H9 (cell line): ENCODE measurements around the gene PLPPR2. TPM values are rescaled to one million over a fixed set of nuclear protein-coding genes. Genes with fewer than 3 reads are reported as not detected.

ENCODE experiments used
- DNase-seq: peaks from one replicate; pipeline ENCODE4 v3.0.0-alpha.2; 2017
- H2AFZ ChIP-seq: one replicate; pipeline ENCODE4 v1.6.1; 2013; ENCODE audit warnings: mild to moderate bottlenecking, low read length, control low read depth, moderate library complexity
- H2AK5ac ChIP-seq: 2 replicates; pipeline ENCODE4 v1.6.1; 2013; ENCODE audit warnings: low read length, control low read depth, mixed read lengths; ENCODE audit not compliant: insufficient read length
- H2BK120ac ChIP-seq: one replicate; pipeline ENCODE4 v1.6.1; 2013; ENCODE audit warnings: low read depth, mild to moderate bottlenecking, low read length, control low read depth, inconsistent platforms; ENCODE audit not compliant: poor library complexity, severe bottlenecking
- H2BK12ac ChIP-seq: 2 replicates; pipeline ENCODE4 v1.6.1; 2013; ENCODE audit warnings: low read length, control low read depth, mixed read lengths, low read depth; ENCODE audit not compliant: insufficient read length
- H2BK15ac ChIP-seq: 2 replicates; pipeline ENCODE4 v1.6.1; 2013; ENCODE audit warnings: low read depth, low read length, control low read depth
- H2BK20ac ChIP-seq: one replicate; pipeline ENCODE4 v1.6.1; 2013; ENCODE audit warnings: low read depth, mild to moderate bottlenecking, low read length, control low read depth, inconsistent platforms; ENCODE audit not compliant: poor library complexity, severe bottlenecking
- H2BK5ac ChIP-seq: 2 replicates; pipeline ENCODE4 v1.6.1; 2013; ENCODE audit warnings: low read length, control low read depth, mixed read lengths; ENCODE audit not compliant: insufficient read length
- H3K14ac ChIP-seq: 2 replicates; pipeline ENCODE4 v1.6.1; 2013; ENCODE audit warnings: low read length, control low read depth; ENCODE audit not compliant: insufficient read depth
- H3K18ac ChIP-seq: 2 replicates; pipeline ENCODE4 v1.6.1; 2013; ENCODE audit warnings: low read depth, mild to moderate bottlenecking, mixed read lengths, low read length, control low read depth; ENCODE audit not compliant: insufficient read length
- H3K23ac ChIP-seq: 2 replicates; pipeline ENCODE4 v1.6.1; 2013; ENCODE audit warnings: low read length, control low read depth, mixed read lengths, low read depth; ENCODE audit not compliant: insufficient read length
- H3K23me2 ChIP-seq: 2 replicates; pipeline ENCODE4 v1.6.1; 2013; ENCODE audit warnings: low read depth, mild to moderate bottlenecking, mixed read lengths, low read length, control low read depth; ENCODE audit not compliant: insufficient read length, poor library complexity, severe bottlenecking
- H3K27ac ChIP-seq: 2 replicates; pipeline ENCODE4 v1.5.1; 2013; ENCODE audit warnings: low read length, control low read depth, mixed read lengths, low read depth; ENCODE audit not compliant: insufficient read length
- H3K27me3 ChIP-seq: 2 replicates; pipeline ENCODE4 v1.6.1; 2013; ENCODE audit warnings: low read length, control low read depth, inconsistent platforms; ENCODE audit not compliant: insufficient read depth
- H3K4ac ChIP-seq: 2 replicates; pipeline ENCODE4 v1.6.1; 2013; ENCODE audit warnings: low read depth, mild to moderate bottlenecking, control low read depth, inconsistent platforms, low read length, moderate library complexity
- H3K4me1 ChIP-seq: 2 replicates; pipeline ENCODE4 v1.6.1; 2013; ENCODE audit warnings: low read length, control low read depth, inconsistent platforms; ENCODE audit not compliant: insufficient read depth
- H3K4me2 ChIP-seq: 2 replicates; pipeline ENCODE4 v1.6.1; 2013; ENCODE audit warnings: low read length, control low read depth, mixed read lengths; ENCODE audit not compliant: insufficient read length, insufficient read depth
- H3K56ac ChIP-seq: 2 replicates; pipeline ENCODE4 v1.6.1; 2013; ENCODE audit warnings: low read depth, mild to moderate bottlenecking, mixed read lengths, low read length, control low read depth; ENCODE audit not compliant: insufficient read length
- H3K79me1 ChIP-seq: 2 replicates; pipeline ENCODE4 v1.6.1; 2013; ENCODE audit warnings: low read depth, mild to moderate bottlenecking, moderate library complexity, low read length, control low read depth, inconsistent platforms; ENCODE audit not compliant: insufficient read depth, poor library complexity, severe bottlenecking
- H3K79me2 ChIP-seq: 2 replicates; pipeline ENCODE4 v1.6.1; 2013; ENCODE audit warnings: low read length, control low read depth, inconsistent platforms; ENCODE audit not compliant: insufficient read depth
- H3K9ac ChIP-seq: 2 replicates; pipeline ENCODE4 v1.6.1; 2013; ENCODE audit warnings: low read length, control low read depth, mixed read lengths; ENCODE audit not compliant: insufficient read length; ENCODE audit errors: extremely low read depth
- H3K9me3 ChIP-seq: one replicate; pipeline ENCODE4 v1.6.1; 2013; ENCODE audit warnings: low read depth, low read length, inconsistent platforms; ENCODE audit not compliant: control insufficient read depth
- H3T11ph ChIP-seq: one replicate; pipeline ENCODE4 v1.6.1; 2013; ENCODE audit warnings: mild to moderate bottlenecking, low read length, control low read depth, inconsistent platforms
- H4K20me1 ChIP-seq: one replicate; pipeline ENCODE4 v1.6.1; 2013; ENCODE audit not compliant: control insufficient read depth, insufficient read length, insufficient read depth
- H4K5ac ChIP-seq: 2 replicates; pipeline ENCODE4 v1.6.1; 2013; ENCODE audit warnings: low read depth, mild to moderate bottlenecking, mixed read lengths, low read length, control low read depth; ENCODE audit not compliant: insufficient read length
- H4K8ac ChIP-seq: replicated peaks from 2 replicates; pipeline ENCODE4 v1.6.1; 2013; ENCODE audit warnings: low read length, control low read depth, mixed read lengths, low read depth; ENCODE audit not compliant: insufficient read length
- H4K91ac ChIP-seq: 2 replicates; pipeline ENCODE4 v1.6.1; 2013; ENCODE audit warnings: low read depth, mild to moderate bottlenecking, moderate library complexity, mixed read lengths, low read length, control low read depth; ENCODE audit not compliant: insufficient read length
- H3K27ac Mint-ChIP-seq, 3 experiments: 2 replicates in 2 of 3; 3 replicates in 1 of 3; pipeline ENCODE4 v1.8.0; 2020 to 2021; ENCODE audit warnings: mixed read lengths in 3 of 3, mild to moderate bottlenecking in 1 of 3, moderate library complexity in 1 of 3
- H3K27me3 Mint-ChIP-seq: 2 replicates; pipeline ENCODE4 v1.8.0; 2021; ENCODE audit warnings: low read depth, mild to moderate bottlenecking, moderate library complexity, mixed read lengths
- H3K36me3 Mint-ChIP-seq, 3 experiments: 2 replicates in 2 of 3; 3 replicates in 1 of 3; pipeline ENCODE4 v1.8.0; 2020 to 2021; ENCODE audit warnings: low read depth in 3 of 3, mixed read lengths in 3 of 3; ENCODE audit not compliant: insufficient read depth in 1 of 3
- H3K4me1 Mint-ChIP-seq, 2 experiments: 2 replicates each; pipeline ENCODE4 v1.8.0; 2020; ENCODE audit warnings: mixed read lengths in 2 of 2
- H3K4me3 Mint-ChIP-seq, 2 experiments: 2 replicates in 1 of 2; 3 replicates in 1 of 2; pipeline ENCODE4 v1.8.0; 2020 to 2021; ENCODE audit warnings: mild to moderate bottlenecking in 2 of 2, mixed read lengths in 2 of 2, moderate library complexity in 1 of 2
- H3K9me3 Mint-ChIP-seq, 2 experiments: 2 replicates in 1 of 2; 3 replicates in 1 of 2; pipeline ENCODE4 v1.8.0; 2020; ENCODE audit warnings: mild to moderate bottlenecking in 2 of 2, mixed read lengths in 2 of 2, moderate library complexity in 1 of 2
- WGBS: extraction: QIAGEN DNeasy Blood & Tissue Kit; methylation state at CpG from one replicate; pipeline ENCODE4 v1.1.7; 2013; ENCODE audit warnings: missing lambda C conversion rate, low lambda C conversion rate, mixed read lengths; ENCODE audit not compliant: insufficient read length; ENCODE audit errors: extremely low coverage; 5-methylcytosine and 5-hydroxymethylcytosine counted together
- total RNA-seq: library from RNA; stranded (reverse); gene quantifications from 2 replicates; pipeline ENCODE4 v1.2.1, GENCODE V29; 2021
- TF ChIP-seq, protein P1 (sequence below): fragments of 200-600 bp; sonication (generic); conservative IDR thresholded peaks from 3 replicates; pipeline ENCODE4 v1.8.0; 2021; ENCODE audit warnings: antibody characterized with exemption, mild to moderate bottlenecking

Gene PLPPR2
- total RNA-seq, 1 experiment from 2014 or later, result 8.0 TPM

DNA sequence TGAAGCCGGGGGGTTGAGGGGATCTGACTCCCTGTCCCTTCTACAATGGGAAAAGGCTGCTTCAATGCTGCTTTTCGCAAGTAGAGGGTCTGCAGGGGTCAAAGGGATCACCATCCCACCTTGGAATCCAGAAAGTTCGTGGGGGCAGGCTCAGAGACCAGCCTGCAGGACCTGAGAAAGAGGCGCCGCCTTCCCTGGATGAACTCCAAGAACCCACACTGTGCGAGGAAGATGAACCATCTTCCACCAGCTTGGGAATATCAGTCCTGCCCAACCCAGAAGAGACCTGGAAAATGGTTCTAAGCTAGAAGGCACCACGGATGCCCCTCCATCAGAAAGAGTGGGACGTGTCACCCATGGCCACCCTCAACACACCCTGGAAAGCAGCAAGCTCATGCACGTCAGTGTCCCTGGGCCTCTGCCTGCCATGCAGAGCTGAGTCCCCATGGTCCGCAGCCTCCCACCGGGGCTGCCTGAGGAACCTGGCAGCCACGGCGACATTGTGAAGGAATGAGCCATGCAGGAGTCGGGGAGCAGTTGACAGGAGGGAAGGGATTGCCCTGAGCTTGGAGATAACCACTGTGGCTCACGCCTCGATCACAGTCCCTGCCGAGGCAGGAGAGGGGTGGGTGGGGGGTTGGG lies 30.4 kb upstream of the PLPPR2 start:
- Histone ChIP-seq H3T11ph (no peak overlapping the region), H2AFZ (no peak overlapping the region), H3K56ac (no peak overlapping the region), H3K4me1 (no peaks in the 10 kb centered on the region), H3K23me2 (no peaks in the 10 kb centered on the region), H3K79me2 (no peaks in the 10 kb centered on the region), H3K23ac (no peak overlapping the region), H2BK20ac (no peak overlapping the region), H3K9me3 (no peaks in the 10 kb centered on the region), H3K4ac (no peak overlapping the region), H3K14ac (no peak overlapping the region), H2BK120ac (no peak overlapping the region), H4K5ac (no peak overlapping the region), H2BK5ac (no peak overlapping the region), H3K9ac (no peak overlapping the region), H2BK12ac (no peak overlapping the region), H3K18ac (no peak overlapping the region), H4K8ac (no peak overlapping the region), H3K27me3 (no peaks in the 10 kb centered on the region), H4K20me1 (no peaks in the 10 kb centered on the region), H3K79me1 (no peaks in the 10 kb centered on the region), H2BK15ac (no peak overlapping the region), H3K4me2 (no peak overlapping the region), H2AK5ac (no peak overlapping the region), H3K27ac (no peak overlapping the region), H4K91ac (no peak overlapping the region)
- Mint-ChIP-seq H3K9me3 (no peaks in the 10 kb centered on the region), H3K4me1 (peaks cover 6 to 11% of the 10 kb centered on the region in 2 experiments), H3K4me3 (no peak overlapping the region), H3K27ac (peak overlapping the region in 1 of 3 experiments; percentile 17; a peak in 1 of 7 replicates), H3K27me3 (peaks cover 2% of the 10 kb centered on the region; the same call in 1 of the 2 replicates), H3K36me3 (peaks cover 0 to 13% (median 13%) of the 10 kb centered on the region in 3 experiments; a peak in 3 of 7 replicates)
- no peak for DNase-seq
- WGBS, result no CpG with 5 or more reads among the region's 17 CpGs
- TF ChIP-seq, protein P1, sequence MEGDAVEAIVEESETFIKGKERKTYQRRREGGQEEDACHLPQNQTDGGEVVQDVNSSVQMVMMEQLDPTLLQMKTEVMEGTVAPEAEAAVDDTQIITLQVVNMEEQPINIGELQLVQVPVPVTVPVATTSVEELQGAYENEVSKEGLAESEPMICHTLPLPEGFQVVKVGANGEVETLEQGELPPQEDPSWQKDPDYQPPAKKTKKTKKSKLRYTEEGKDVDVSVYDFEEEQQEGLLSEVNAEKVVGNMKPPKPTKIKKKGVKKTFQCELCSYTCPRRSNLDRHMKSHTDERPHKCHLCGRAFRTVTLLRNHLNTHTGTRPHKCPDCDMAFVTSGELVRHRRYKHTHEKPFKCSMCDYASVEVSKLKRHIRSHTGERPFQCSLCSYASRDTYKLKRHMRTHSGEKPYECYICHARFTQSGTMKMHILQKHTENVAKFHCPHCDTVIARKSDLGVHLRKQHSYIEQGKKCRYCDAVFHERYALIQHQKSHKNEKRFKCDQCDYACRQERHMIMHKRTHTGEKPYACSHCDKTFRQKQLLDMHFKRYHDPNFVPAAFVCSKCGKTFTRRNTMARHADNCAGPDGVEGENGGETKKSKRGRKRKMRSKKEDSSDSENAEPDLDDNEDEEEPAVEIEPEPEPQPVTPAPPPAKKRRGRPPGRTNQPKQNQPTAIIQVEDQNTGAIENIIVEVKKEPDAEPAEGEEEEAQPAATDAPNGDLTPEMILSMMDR, result no peak
